Loucy (cell line): Measurements from ENCODE around the gene TREM2.

Experiments
- H2AFZ ChIP-seq: fragments of 200-600 bp; sonication (generic); 2 replicates; pipeline ENCODE4 v1.6.0; 2016; ENCODE audit warnings: antibody characterized with exemption, mild to moderate bottlenecking, low read length, moderate library complexity
- H3F3A ChIP-seq: fragments of 200-600 bp; 2 replicates; pipeline ENCODE4 v1.6.0; 2016; ENCODE audit warnings: antibody characterized with exemption, low read depth, mild to moderate bottlenecking
- H3K27me3 ChIP-seq: fragments of 200-600 bp; sonication (generic); 2 replicates; pipeline ENCODE4 v1.6.1; 2014; ENCODE audit warnings: low read length, mild to moderate bottlenecking; ENCODE audit not compliant: insufficient read depth, poor library complexity, severe bottlenecking
- H3K36me3 ChIP-seq: fragments of 200-600 bp; sonication (generic); 2 replicates; pipeline ENCODE4 v1.6.1; 2016; ENCODE audit warnings: low read length; ENCODE audit not compliant: insufficient read depth
- H3K4me1 ChIP-seq: fragments of 200-600 bp; sonication (generic); 2 replicates; pipeline ENCODE4 v1.5.1; 2014; ENCODE audit warnings: low read length, mild to moderate bottlenecking; ENCODE audit not compliant: insufficient read depth, poor library complexity, severe bottlenecking
- H3K4me2 ChIP-seq: fragments of 200-600 bp; sonication (generic); 2 replicates; pipeline ENCODE4 v1.6.0; 2014; ENCODE audit warnings: antibody characterized with exemption, low read length, low read depth, mild to moderate bottlenecking; ENCODE audit not compliant: poor library complexity, severe bottlenecking
- H3K4me3 ChIP-seq: fragments of 200-600 bp; sonication (generic); 2 replicates; pipeline ENCODE4 v1.5.1; 2014; ENCODE audit warnings: low read length, mild to moderate bottlenecking, mixed read lengths; ENCODE audit not compliant: poor library complexity, severe bottlenecking
- H3K79me2 ChIP-seq: fragments of 200-600 bp; sonication (generic); 2 replicates; pipeline ENCODE4 v1.6.1; 2014; ENCODE audit warnings: low read length; ENCODE audit not compliant: insufficient read depth
- H3K9ac ChIP-seq: fragments of 200-600 bp; sonication (generic); 2 replicates; pipeline ENCODE4 v1.6.0; 2014; ENCODE audit warnings: mild to moderate bottlenecking, low read depth, low read length, moderate library complexity; ENCODE audit not compliant: poor library complexity, severe bottlenecking
- H3K9me2 ChIP-seq: fragments of 200-600 bp; sonication (generic); replicated peaks from 2 replicates; pipeline ENCODE4 v1.6.1; 2016; ENCODE audit warnings: low read depth, low read length, mixed read lengths
- H3K9me3 ChIP-seq: fragments of 200-600 bp; sonication (generic); 2 replicates; pipeline ENCODE4 v1.6.1; 2014; ENCODE audit warnings: mild to moderate bottlenecking, antibody characterized with exemption, low read length, low read depth; ENCODE audit not compliant: insufficient read depth
- H4K20me1 ChIP-seq: fragments of 200-600 bp; sonication (generic); 2 replicates; pipeline ENCODE4 v1.6.0; 2014; ENCODE audit warnings: antibody characterized with exemption, low read length, mild to moderate bottlenecking; ENCODE audit not compliant: insufficient read depth, poor library complexity, severe bottlenecking
- CTCF ChIP-seq: fragments of 200-600 bp; sonication (generic); conservative IDR thresholded peaks from 2 replicates; pipeline ENCODE4 v1.5.1; 2014; ENCODE audit warnings: mild to moderate bottlenecking, antibody characterized with exemption, low read length
- EZH2phosphoT487 ChIP-seq: fragments of 200-600 bp; IDR thresholded peaks from 2 replicates; pipeline ENCODE4 v1.6.1; 2018; ENCODE audit warnings: antibody characterized with exemption, mild to moderate bottlenecking, moderate library complexity, borderline replicate concordance

TREM2 gene

GRCh38 chr6:41194386-41194785, 31.5 kb upstream of the TREM2 start:
- Histone ChIP-seq H3K36me3 (no peaks in the 10 kb centered on the region), H3K4me2 (no peak overlapping the region), H3K4me1 (peaks cover 5% of the 10 kb centered on the region), H3K9ac (no peak overlapping the region), H3K4me3 (no peak overlapping the region), H2AFZ (no peak overlapping the region), H3K27me3 (no peaks in the 10 kb centered on the region), H3K9me2 (no peaks in the 10 kb centered on the region), H3K9me3 (peaks cover 4% of the 10 kb centered on the region; the same call in 1 of the 2 replicates), H3K79me2 (no peaks in the 10 kb centered on the region), H3F3A (no peaks in the 10 kb centered on the region), H4K20me1 (no peaks in the 10 kb centered on the region)
- TF ChIP-seq CTCF = no peak

DNA sequence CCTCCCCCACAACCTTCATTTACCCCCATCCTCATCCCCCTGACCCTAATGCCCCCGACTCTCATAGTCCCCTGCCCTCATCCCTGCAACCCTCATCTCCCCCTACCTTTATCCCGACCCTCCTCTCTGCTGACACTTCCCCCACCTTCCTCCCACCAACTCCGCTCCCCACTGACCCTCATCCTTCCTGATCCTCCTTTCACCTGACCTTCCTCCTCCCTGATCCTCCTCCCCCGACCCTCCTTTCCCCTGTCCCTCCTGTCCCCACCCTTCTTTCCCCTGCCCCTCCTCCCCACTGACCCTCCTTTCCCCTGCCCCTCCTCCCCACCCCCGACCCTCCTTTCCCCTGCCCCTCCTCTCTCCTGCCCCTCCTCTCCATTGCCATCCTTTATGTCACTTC, 31.0 kb upstream of the TREM2 start:
- H3K4me1 ChIP-seq = no peaks in the 10 kb centered on the region
- no peaks in the 10 kb centered on the region for H3K79me2 ChIP-seq
- no peak for TF ChIP-seq CTCF
- no peak overlapping the region for H3K9ac ChIP-seq
- peaks cover 4% of the 10 kb centered on the region; the same call in 1 of the 2 replicates for H3K9me3 ChIP-seq
- H3K36me3 ChIP-seq = no peaks in the 10 kb centered on the region
- H3F3A ChIP-seq = no peaks in the 10 kb centered on the region
- no peaks in the 10 kb centered on the region for H4K20me1 ChIP-seq
- no peaks in the 10 kb centered on the region for H3K27me3 ChIP-seq
- H3K9me2 ChIP-seq = no peaks in the 10 kb centered on the region
- no peak overlapping the region for H3K4me2 ChIP-seq
- H2AFZ ChIP-seq = no peak overlapping the region
- H3K4me3 ChIP-seq = no peak overlapping the region

DNA sequence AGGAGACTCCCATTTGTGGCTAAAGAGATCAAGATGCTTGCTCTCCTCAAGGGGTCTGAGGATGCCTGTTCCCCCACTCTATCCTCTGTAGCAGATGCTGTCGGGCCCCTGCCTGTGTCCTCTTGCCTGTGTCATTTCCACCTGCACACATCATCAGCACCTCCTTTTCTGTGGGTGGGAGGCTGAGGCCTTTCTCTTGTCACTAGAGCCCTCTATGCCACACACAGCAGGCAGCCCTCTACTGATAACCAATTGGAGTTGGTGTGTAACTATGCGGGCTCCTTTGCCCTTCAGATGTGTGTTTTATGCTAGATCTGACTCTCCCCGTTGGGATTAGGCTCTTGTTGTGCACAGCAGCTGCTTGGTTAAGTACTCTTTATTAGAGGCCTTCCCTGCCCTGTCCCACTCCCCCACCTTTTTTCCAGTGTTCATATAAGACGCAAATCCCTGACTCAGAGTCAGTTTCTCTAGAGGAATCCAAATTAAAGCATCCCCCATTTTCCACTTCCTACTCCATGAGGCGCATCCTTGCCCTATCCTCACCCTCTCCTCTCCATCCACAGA, 30.3 kb upstream of the TREM2 start:
- H3K36me3 ChIP-seq = no peaks in the 10 kb centered on the region
- no peaks in the 10 kb centered on the region for H3K4me1 ChIP-seq
- H3K9me3 ChIP-seq = peaks cover 4% of the 10 kb centered on the region; the same call in 1 of the 2 replicates
- H3K9ac ChIP-seq = no peak overlapping the region
- no peak overlapping the region for H2AFZ ChIP-seq
- H3K9me2 ChIP-seq = no peaks in the 10 kb centered on the region
- no peaks in the 10 kb centered on the region for H3K79me2 ChIP-seq
- no peaks in the 10 kb centered on the region for H3F3A ChIP-seq
- H4K20me1 ChIP-seq = no peaks in the 10 kb centered on the region
- no peaks in the 10 kb centered on the region for H3K27me3 ChIP-seq
- no peak overlapping the region for H3K4me2 ChIP-seq
- TF ChIP-seq EZH2phosphoT487 = no peak
- TF ChIP-seq CTCF = no peak
- H3K4me3 ChIP-seq = no peak overlapping the region
